ENCODE results near the gene GRIK4.

Gene GRIK4

DNA sequence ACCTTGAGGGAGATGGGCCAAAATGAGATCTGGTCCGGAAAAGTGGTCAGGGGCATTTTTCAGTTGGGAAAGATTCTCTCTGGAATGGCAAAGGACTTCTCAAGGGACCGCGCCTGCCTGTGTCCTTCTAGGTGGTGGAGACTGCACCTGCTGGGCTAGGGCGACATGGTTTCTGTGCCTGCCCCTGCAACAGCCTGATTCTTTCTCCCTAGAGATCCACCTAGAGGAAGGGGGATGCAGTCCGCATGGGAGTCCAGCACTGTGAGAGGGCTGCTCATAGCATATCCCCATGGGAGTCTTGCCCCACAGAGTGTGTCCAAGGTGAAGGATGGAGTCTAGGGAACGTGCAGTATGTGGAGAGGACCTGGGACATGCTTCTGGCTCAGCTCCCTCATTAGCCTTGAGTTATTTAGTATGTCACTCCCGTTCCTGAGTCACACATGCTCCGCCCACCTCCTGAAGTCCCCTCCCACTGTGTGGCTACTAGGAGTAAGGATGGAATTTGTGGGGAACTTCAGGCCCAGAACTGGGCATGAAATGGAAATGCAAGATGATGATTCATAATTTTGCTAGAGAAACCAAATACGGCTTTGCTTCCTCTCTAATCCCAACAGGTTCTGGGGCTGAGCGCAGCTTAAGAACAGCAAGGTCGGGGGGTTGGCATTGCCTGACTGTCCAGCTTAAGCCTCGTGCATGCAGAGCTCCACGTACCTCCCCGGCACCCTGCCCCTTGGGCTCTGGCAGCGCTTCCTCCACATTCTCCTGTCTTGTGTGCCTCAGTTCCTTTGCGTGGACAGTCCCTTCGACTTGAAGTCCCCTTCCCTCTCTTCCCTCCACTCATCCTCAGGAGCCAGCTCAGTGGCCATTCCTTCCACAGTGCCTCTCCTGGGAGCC is 35.0 kb downstream of the GRIK4 start:
- Mint-ChIP-seq H3K27ac (no peak overlapping the region), H3K4me3 (no peak overlapping the region), H3K9me3 (no peaks in the 10 kb centered on the region), H3K27me3 (peaks cover 4% of the 10 kb centered on the region), H3K36me3 (ENCODE audit: low read depth) (no peaks in the 10 kb centered on the region), H3K4me1 (ENCODE audit: low read depth) (peaks cover 12% of the 10 kb centered on the region)

DNA sequence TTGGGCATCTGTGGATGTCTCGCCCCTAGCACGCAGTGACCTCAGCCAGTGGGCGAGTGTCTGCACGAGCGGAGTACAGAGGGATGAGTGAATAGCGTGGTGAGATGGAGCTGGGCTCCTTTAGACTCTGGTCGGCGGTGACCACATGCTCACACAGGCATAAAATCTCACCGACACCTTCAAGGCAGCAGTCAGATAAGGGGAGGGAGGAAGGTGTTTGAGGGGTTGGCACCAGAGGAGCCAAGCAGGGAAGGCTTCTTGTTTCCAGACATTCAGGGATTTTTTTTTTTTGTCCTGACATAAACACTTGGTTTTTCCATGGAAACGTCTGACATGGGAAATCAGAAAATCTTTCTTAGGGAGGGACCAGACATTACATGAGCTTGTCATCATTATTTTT is 35.8 kb downstream of the GRIK4 start:
- no peak overlapping the region for H3K27ac Mint-ChIP-seq
- H3K27me3 Mint-ChIP-seq = peaks cover 4% of the 10 kb centered on the region
- H3K4me1 Mint-ChIP-seq (ENCODE audit: low read depth) = peaks cover 12% of the 10 kb centered on the region

GRCh38 chr11:120547811-120548681 is 36.5 kb downstream of the GRIK4 start:
- Mint-ChIP-seq H3K36me3 (ENCODE audit: low read depth) (no peaks in the 10 kb centered on the region), H3K27me3 (peaks cover 4% of the 10 kb centered on the region), H3K27ac (no peak overlapping the region), H3K4me1 (ENCODE audit: low read depth) (peaks cover 12% of the 10 kb centered on the region), H3K9me3 (no peaks in the 10 kb centered on the region), H3K4me3 (no peak overlapping the region)

More for the DNA sequence above, 35.8 kb downstream of the GRIK4 start:
- no peaks in the 10 kb centered on the region for H3K36me3 Mint-ChIP-seq (ENCODE audit: low read depth)
- no peaks in the 10 kb centered on the region for H3K9me3 Mint-ChIP-seq
- H3K4me3 Mint-ChIP-seq = no peak overlapping the region

DNA sequence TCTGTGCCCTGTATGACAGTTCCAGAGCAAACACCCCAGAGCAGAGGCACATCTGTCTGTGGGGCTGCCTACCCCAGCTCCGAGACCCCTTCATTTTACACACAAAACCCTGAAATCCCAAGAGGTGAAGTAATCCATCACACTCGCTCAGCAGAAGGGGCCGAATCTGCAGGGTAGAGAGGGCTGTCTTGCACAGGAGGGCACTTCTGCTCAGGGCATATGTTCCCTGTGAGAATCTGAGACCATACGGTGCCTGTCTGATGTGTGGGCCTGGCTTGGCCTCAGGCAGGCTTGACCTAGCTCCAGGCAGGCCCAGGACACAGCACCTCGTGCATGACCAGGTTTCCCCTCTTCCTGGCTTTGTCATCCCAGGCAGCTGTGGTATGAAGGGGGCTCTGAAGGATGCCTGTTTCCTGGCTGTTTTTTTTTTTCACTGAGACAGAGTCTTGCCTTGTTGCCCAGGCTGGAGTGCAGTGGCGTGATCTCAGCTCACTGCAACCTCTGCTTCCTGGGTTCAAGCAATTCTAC is 37.2 kb downstream of the GRIK4 start:
- H3K27ac Mint-ChIP-seq = no peak overlapping the region
- no peak overlapping the region for H3K4me3 Mint-ChIP-seq
- no peaks in the 10 kb centered on the region for H3K36me3 Mint-ChIP-seq (ENCODE audit: low read depth)
- peaks cover 4% of the 10 kb centered on the region for H3K27me3 Mint-ChIP-seq
- H3K4me1 Mint-ChIP-seq (ENCODE audit: low read depth) = peaks cover 12% of the 10 kb centered on the region
- H3K9me3 Mint-ChIP-seq = no peaks in the 10 kb centered on the region

DNA sequence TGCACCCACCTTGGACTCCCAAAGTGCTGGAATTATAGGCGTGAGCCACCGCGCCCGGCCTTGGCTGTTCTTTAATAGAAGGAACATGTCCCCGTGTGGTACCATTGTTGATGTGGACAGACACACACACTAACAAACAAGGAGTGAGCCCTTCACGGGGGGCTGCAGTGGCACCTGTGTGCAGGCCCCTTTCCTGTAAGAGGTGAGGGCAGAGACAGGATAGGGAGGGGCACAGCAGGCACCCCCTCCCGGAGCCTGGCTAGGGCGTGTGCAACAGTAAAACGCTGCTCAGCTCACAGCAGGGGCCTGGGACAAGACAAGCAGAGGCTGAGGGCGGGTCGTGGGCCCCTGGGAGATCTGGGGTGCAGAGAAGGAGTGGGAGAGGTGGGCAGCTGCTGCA is 37.8 kb downstream of the GRIK4 start:
- Mint-ChIP-seq H3K4me1 (ENCODE audit: low read depth) (peaks cover 12% of the 10 kb centered on the region), H3K27ac (no peak overlapping the region)

DNA sequence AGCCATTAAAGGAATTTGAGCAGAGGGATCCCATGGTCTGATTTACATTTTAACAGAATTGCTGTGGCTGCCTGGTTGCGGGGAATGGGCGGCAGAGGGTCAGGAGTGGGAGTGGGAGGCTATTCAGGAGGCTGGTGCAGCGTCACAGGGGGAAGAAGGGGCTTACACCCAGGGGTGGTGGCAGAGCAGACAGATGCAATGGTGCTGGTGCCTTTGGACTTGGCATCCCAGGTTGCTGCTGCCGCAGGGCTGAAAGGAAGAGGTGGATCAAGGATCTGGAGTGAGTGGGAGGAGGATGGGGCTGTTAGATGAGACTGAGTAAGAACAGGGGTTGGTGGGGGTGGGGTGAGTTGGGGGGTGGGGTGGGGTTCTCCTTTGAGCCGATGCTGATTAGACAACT is 38.5 kb downstream of the GRIK4 start:
- H3K36me3 Mint-ChIP-seq (ENCODE audit: low read depth) = no peaks in the 10 kb centered on the region
- no peaks in the 10 kb centered on the region for H3K9me3 Mint-ChIP-seq
- peaks cover 12% of the 10 kb centered on the region for H3K4me1 Mint-ChIP-seq (ENCODE audit: low read depth)
- H3K27me3 Mint-ChIP-seq = peaks cover 4% of the 10 kb centered on the region
- H3K27ac Mint-ChIP-seq = no peak overlapping the region
- H3K4me3 Mint-ChIP-seq = no peak overlapping the region

More for the DNA sequence above, 37.8 kb downstream of the GRIK4 start:
- Mint-ChIP-seq H3K27me3 (peaks cover 4% of the 10 kb centered on the region), H3K36me3 (ENCODE audit: low read depth) (no peaks in the 10 kb centered on the region), H3K9me3 (no peaks in the 10 kb centered on the region), H3K4me3 (no peak overlapping the region)

DNA sequence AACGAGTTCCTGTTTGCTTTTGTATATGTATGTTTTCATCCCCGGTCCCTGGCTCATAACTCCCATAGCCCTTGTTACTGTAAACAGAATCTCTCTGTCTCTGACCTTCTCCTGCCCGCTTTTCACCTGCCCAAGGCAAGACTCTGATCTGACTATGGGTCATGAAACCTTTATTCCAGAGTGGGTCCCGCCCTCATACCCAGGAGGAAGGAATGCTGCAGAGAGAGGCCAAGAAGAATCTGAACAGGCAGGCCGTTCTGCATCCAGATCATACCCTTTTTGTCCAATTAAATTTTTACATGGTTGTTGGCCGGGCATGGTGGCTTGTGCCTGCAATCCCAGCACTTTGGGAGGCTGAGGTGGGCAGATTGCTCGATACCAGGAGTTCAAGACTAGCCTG is 39.6 kb downstream of the GRIK4 start:
- H3K9me3 Mint-ChIP-seq = no peaks in the 10 kb centered on the region
- H3K27me3 Mint-ChIP-seq = peaks cover 4% of the 10 kb centered on the region
- H3K27ac Mint-ChIP-seq = no peak overlapping the region
- peaks cover 1% of the 10 kb centered on the region for H3K4me1 Mint-ChIP-seq (ENCODE audit: low read depth)
- H3K4me3 Mint-ChIP-seq = no peak overlapping the region
- no peaks in the 10 kb centered on the region for H3K36me3 Mint-ChIP-seq (ENCODE audit: low read depth)

- H3K27ac Mint-ChIP-seq = no peak overlapping the region
- no peak overlapping the region for H3K4me3 Mint-ChIP-seq
- no peaks in the 10 kb centered on the region for H3K9me3 Mint-ChIP-seq
- H3K27me3 Mint-ChIP-seq = no peaks in the 10 kb centered on the region
- no peaks in the 10 kb centered on the region for H3K36me3 Mint-ChIP-seq (ENCODE audit: low read depth)
- H3K4me1 Mint-ChIP-seq (ENCODE audit: low read depth) = no peaks in the 10 kb centered on the region
Observed at GRCh38 chr11:120554766-120555432, 43.4 kb downstream of the GRIK4 start.

DNA sequence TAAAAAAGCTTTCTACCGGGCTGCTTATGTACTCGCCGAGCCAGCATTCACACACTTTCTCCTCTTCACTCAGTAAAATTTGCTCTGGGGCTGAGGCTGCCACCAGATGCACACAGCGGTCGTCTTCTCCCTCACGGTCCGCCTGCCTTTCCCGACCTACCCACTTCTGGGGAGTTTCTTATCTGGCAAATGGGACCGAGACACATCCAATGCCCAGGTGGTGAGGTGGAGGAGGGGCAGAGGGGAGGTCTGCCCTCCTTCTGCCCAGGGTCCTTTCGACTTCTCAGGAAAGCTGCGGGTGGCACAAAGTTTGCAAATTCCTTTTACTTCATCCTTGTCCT is 43.9 kb downstream of the GRIK4 start:
- no peaks in the 10 kb centered on the region for H3K36me3 Mint-ChIP-seq (ENCODE audit: low read depth)
- H3K27ac Mint-ChIP-seq = no peak overlapping the region
- H3K9me3 Mint-ChIP-seq = no peaks in the 10 kb centered on the region
- no peak overlapping the region for H3K4me3 Mint-ChIP-seq
- H3K4me1 Mint-ChIP-seq (ENCODE audit: low read depth) = no peaks in the 10 kb centered on the region
- no peaks in the 10 kb centered on the region for H3K27me3 Mint-ChIP-seq

GRCh38 chr11:120556797-120557196 is 45.2 kb downstream of the GRIK4 start:
- H3K36me3 Mint-ChIP-seq (ENCODE audit: low read depth) = no peaks in the 10 kb centered on the region
- no peaks in the 10 kb centered on the region for H3K4me1 Mint-ChIP-seq (ENCODE audit: low read depth)
- H3K27ac Mint-ChIP-seq = no peak overlapping the region
- no peaks in the 10 kb centered on the region for H3K9me3 Mint-ChIP-seq
- H3K4me3 Mint-ChIP-seq = no peak overlapping the region
- peaks cover 10% of the 10 kb centered on the region for H3K27me3 Mint-ChIP-seq

GRCh38 chr11:120558744-120559431 is 47.3 kb downstream of the GRIK4 start:
- Mint-ChIP-seq H3K27me3 (peaks cover 29% of the 10 kb centered on the region), H3K9me3 (no peaks in the 10 kb centered on the region), H3K27ac (no peak overlapping the region), H3K36me3 (ENCODE audit: low read depth) (no peaks in the 10 kb centered on the region), H3K4me3 (no peak overlapping the region), H3K4me1 (ENCODE audit: low read depth) (no peaks in the 10 kb centered on the region)

- Mint-ChIP-seq H3K36me3 (ENCODE audit: low read depth) (no peaks in the 10 kb centered on the region), H3K27me3 (peaks cover 40% of the 10 kb centered on the region)
Observed at GRCh38 chr11:120561286-120561685, 49.7 kb downstream of the GRIK4 start.

GRCh38 chr11:120562806-120563425 is 51.4 kb downstream of the GRIK4 start:
- Mint-ChIP-seq H3K27ac (no peak overlapping the region), H3K36me3 (ENCODE audit: low read depth) (no peaks in the 10 kb centered on the region), H3K4me1 (ENCODE audit: low read depth) (peaks cover 14% of the 10 kb centered on the region), H3K9me3 (no peaks in the 10 kb centered on the region), H3K27me3 (peaks cover 49% of the 10 kb centered on the region), H3K4me3 (no peak overlapping the region)

More at GRCh38 chr11:120561286-120561685, 49.7 kb downstream of the GRIK4 start:
- H3K4me3 Mint-ChIP-seq = no peak overlapping the region
- peaks cover 13% of the 10 kb centered on the region for H3K4me1 Mint-ChIP-seq (ENCODE audit: low read depth)
- H3K27ac Mint-ChIP-seq = no peak overlapping the region
- H3K9me3 Mint-ChIP-seq = no peaks in the 10 kb centered on the region
